PC-9 (cell line): ENCODE results near the gene ZNF19. TPM values are rescaled to one million over a fixed set of nuclear protein-coding genes. Genes with fewer than 3 reads are reported as not detected.

Source experiments
- BruUV-seq: library from RNA; stranded (reverse); fragments of 400-500 nt; replicated peaks from 2 replicates; lab custom pipeline; 2021; lab: Mats Ljungman, UMichigan
- CTCF ChIA-PET: fragments of 300-600 bp; sonication (Branson Sonifier 250); formaldehyde crosslinking; loops from one replicate; lab custom pipeline; 2022; ENCODE audit warnings: antibody characterized with exemption; lab: Charles Lee
- POLR2A ChIA-PET: fragments of 300-600 bp; sonication (Branson Sonifier 250); formaldehyde crosslinking; loops from one replicate; lab custom pipeline; 2022; ENCODE audit warnings: antibody characterized with exemption; ENCODE audit not compliant: unreplicated experiment; lab: Charles Lee
- DNase-seq, 2 experiments: peaks; one replicate each; pipeline versions ENCODE4 v3.0.0 to v3.0.0-alpha.2; 2015 to 2022; ENCODE audit warnings: mixed read lengths in 1 of 2
- H2AFZ ChIP-seq: fragments of 200-600 bp; sonication (generic); 2 replicates; pipeline ENCODE4 v1.8.1; 2017; ENCODE audit warnings: antibody characterized with exemption
- H3F3A ChIP-seq: fragments of 200-600 bp; sonication (generic); 2 replicates; pipeline ENCODE4 v1.8.1; 2017; ENCODE audit warnings: antibody characterized with exemption, mild to moderate bottlenecking, low read depth; ENCODE audit not compliant: insufficient read depth
- H3K27ac ChIP-seq: fragments of 200-600 bp; sonication (generic); 2 replicates; pipeline ENCODE4 v1.6.1; 2016; ENCODE audit warnings: mixed run types
- H3K27me3 ChIP-seq: fragments of 200-600 bp; sonication (generic); 2 replicates; pipeline ENCODE4 v1.6.1; 2016; ENCODE audit warnings: low read depth, mixed run types; ENCODE audit not compliant: insufficient read depth
- H3K36me3 ChIP-seq: fragments of 200-600 bp; sonication (generic); 2 replicates; pipeline ENCODE4 v1.6.1; 2016; ENCODE audit warnings: low read depth, mixed run types
- H3K4me1 ChIP-seq: fragments of 200-600 bp; sonication (generic); replicated peaks from 2 replicates; pipeline ENCODE4 v1.6.1; 2016; ENCODE audit warnings: mixed run types; ENCODE audit not compliant: insufficient read depth
- H3K4me2 ChIP-seq: fragments of 200-600 bp; sonication (generic); 2 replicates; pipeline ENCODE4 v1.6.1; 2017; ENCODE audit warnings: mixed run types
- H3K4me3 ChIP-seq: fragments of 200-600 bp; sonication (generic); 2 replicates; pipeline ENCODE4 v1.6.1; 2016; ENCODE audit warnings: mixed run types
- H3K79me2 ChIP-seq: fragments of 200-600 bp; sonication (generic); 2 replicates; pipeline ENCODE4 v1.6.1; 2017; ENCODE audit warnings: low read depth, mixed run types
- H3K9me2 ChIP-seq: fragments of 200-600 bp; sonication (generic); 2 replicates; pipeline ENCODE4 v1.8.1; 2017; ENCODE audit warnings: mild to moderate bottlenecking; ENCODE audit not compliant: insufficient read depth
- H3K9me3 ChIP-seq: fragments of 200-600 bp; sonication (generic); 2 replicates; pipeline ENCODE4 v1.8.1; 2016; ENCODE audit warnings: low read depth; ENCODE audit not compliant: insufficient read depth
- H4K20me1 ChIP-seq: fragments of 200-600 bp; sonication (generic); 2 replicates; pipeline ENCODE4 v1.8.1; 2017; ENCODE audit not compliant: insufficient read depth
- EZH2 ChIP-seq: fragments of 200-600 bp; sonication (generic); IDR thresholded peaks from 2 replicates; pipeline ENCODE4 v1.8.0; 2017; ENCODE audit warnings: antibody characterized with exemption, low read depth
- intact Hi-C: fragments of 100-400 bp; cut with micrococcal nuclease; formaldehyde crosslinking; loops from one replicate; pipeline ENCODE4 v1.10.0; 2022; ENCODE audit not compliant: unreplicated experiment
- total RNA-seq: library from RNA; stranded (reverse); gene quantifications from 2 replicates; pipeline ENCODE4 v1.2.3, GENCODE V29; 2021
- TF ChIP-seq, protein P1 (sequence below): fragments of 200-600 bp; sonication (generic); conservative IDR thresholded peaks from 2 replicates; pipeline ENCODE4 v1.6.1; 2017; ENCODE audit warnings: mixed run types, antibody characterized with exemption, mild to moderate bottlenecking, moderate library complexity

The ZNF19 gene
- total RNA-seq, 1 experiment from 2014 or later = 6.8 TPM

DNA sequence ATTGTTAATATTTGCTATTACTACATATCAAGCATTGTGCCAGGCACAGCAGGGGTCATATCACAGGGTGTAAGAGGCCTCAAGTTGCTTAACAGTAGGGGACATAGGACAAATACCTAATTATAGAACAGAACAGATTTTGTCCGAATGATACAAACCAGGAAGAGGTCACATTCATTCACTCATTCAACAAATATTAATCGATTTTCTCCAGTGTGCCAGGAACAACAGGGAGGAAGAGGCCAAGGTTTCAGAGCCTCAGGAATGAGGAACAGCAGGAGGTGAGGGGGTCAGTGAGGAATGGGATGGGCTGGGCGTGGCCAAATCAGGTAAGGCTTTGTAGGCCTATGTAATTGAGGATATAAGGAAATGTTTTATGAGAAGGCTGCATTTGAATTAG, 25.9 kb upstream of the ZNF19 start:
- Histone ChIP-seq H3K4me1 (peaks cover 67% of the 10 kb centered on the region), H3K27me3 (no peaks in the 10 kb centered on the region), H3K9me3 (no peaks in the 10 kb centered on the region), H3K4me3 (no peak overlapping the region), H3F3A (peaks cover 35% of the 10 kb centered on the region), H2AFZ (no peak overlapping the region), H3K79me2 (no peaks in the 10 kb centered on the region), H3K9me2 (no peaks in the 10 kb centered on the region), H3K36me3 (no peaks in the 10 kb centered on the region), H3K4me2 (peak overlapping the region; percentile 49), H3K27ac (peak overlapping the region; percentile 85), H4K20me1 (no peaks in the 10 kb centered on the region)
- POLR2A ChIA-PET = no interaction called here
- intact Hi-C loops = no loop called here
- BruUV-seq = no TSS peak
- no peak for TF ChIP-seq EZH2
- TF ChIP-seq, protein P1, sequence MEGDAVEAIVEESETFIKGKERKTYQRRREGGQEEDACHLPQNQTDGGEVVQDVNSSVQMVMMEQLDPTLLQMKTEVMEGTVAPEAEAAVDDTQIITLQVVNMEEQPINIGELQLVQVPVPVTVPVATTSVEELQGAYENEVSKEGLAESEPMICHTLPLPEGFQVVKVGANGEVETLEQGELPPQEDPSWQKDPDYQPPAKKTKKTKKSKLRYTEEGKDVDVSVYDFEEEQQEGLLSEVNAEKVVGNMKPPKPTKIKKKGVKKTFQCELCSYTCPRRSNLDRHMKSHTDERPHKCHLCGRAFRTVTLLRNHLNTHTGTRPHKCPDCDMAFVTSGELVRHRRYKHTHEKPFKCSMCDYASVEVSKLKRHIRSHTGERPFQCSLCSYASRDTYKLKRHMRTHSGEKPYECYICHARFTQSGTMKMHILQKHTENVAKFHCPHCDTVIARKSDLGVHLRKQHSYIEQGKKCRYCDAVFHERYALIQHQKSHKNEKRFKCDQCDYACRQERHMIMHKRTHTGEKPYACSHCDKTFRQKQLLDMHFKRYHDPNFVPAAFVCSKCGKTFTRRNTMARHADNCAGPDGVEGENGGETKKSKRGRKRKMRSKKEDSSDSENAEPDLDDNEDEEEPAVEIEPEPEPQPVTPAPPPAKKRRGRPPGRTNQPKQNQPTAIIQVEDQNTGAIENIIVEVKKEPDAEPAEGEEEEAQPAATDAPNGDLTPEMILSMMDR = no peak
- CTCF ChIA-PET = no interaction called here
- peak; percentile 41 to 98 for DNase-seq

DNA sequence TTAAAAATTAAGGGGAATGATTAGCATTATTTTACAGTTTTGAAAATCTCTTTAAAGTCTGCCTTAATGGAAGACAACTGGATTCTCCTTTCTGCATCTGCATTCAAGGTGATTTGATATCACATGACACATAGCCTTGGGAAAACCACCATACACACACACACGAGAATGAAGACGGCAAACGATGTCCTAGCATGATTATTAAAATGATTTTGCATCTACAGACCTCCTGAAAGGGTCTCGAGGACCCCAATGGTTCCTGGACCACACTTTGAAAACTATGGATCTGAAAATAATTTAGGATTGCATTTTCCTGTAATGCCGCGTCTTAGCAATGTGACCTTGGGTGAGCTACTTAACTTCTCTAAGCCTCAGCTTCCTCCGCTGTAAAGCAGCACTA, 25.4 kb upstream of the ZNF19 start:
- CTCF ChIA-PET = no interaction called here
- Histone ChIP-seq H2AFZ (no peak overlapping the region), H3K79me2 (no peaks in the 10 kb centered on the region), H3K4me1 (peaks cover 66% of the 10 kb centered on the region), H3K27me3 (no peaks in the 10 kb centered on the region), H3K9me3 (no peaks in the 10 kb centered on the region), H4K20me1 (no peaks in the 10 kb centered on the region), H3K9me2 (no peaks in the 10 kb centered on the region), H3K27ac (peak overlapping the region; percentile 85), H3K4me3 (no peak overlapping the region), H3K4me2 (peak overlapping the region; percentile 49), H3K36me3 (no peaks in the 10 kb centered on the region), H3F3A (peaks cover 34% of the 10 kb centered on the region)
- no peak for DNase-seq
- TF ChIP-seq, protein P1 = no peak
- POLR2A ChIA-PET = no interaction called here
- no TSS peak for BruUV-seq
- intact Hi-C loops = no loop called here

DNA sequence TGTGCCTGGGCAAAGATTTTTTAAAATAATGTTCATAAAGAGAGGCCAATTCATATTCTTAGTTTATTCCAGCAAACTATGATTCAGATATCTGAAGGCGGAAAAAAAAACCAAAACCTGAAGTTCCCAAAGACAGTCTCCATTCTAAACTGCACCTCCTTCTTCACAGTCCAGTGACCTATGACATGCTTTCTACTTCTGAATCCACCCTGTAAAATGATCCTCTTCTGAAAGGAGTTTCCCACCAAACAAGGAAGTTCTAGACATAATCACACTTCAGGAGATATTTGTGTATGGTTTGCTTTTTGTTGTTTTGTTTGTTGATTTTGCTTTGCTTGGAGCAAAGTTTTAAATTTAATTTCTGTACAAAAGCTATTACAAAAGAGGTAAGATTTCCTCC, 24.2 kb upstream of the ZNF19 start:
- H2AFZ ChIP-seq = no peak overlapping the region
- H3K4me2 ChIP-seq = peak overlapping the region; percentile 67
- CTCF ChIA-PET = interaction anchor here (0.5 kb wide), 1 partner anchor 19 kb away, joined by 3 read pairs; no protein-coding TSS in a partner anchor

More for the DNA sequence above, 24.2 kb upstream of the ZNF19 start:
- Histone ChIP-seq H3K27me3 (no peaks in the 10 kb centered on the region), H3F3A (peaks cover 34% of the 10 kb centered on the region), H3K27ac (peak overlapping the region; percentile 85), H3K36me3 (no peaks in the 10 kb centered on the region), H3K9me3 (no peaks in the 10 kb centered on the region; the same call in 1 of the 2 replicates), H3K79me2 (no peaks in the 10 kb centered on the region), H3K4me1 (peaks cover 65% of the 10 kb centered on the region), H3K9me2 (no peaks in the 10 kb centered on the region), H4K20me1 (no peaks in the 10 kb centered on the region), H3K4me3 (peak overlapping the region; percentile 28; the same call in 1 of the 2 replicates)
- peak in 1 of 2 experiments; percentile 92 for DNase-seq
- TF ChIP-seq EZH2 = no peak
- TF ChIP-seq, protein P1 = no peak
- intact Hi-C loops = no loop called here
- POLR2A ChIA-PET = interaction anchor here (0.6 kb wide), 1 partner anchor 13 kb away, joined by 6 read pairs; the partner anchor contains the start of gene CHST4
- no TSS peak for BruUV-seq
